Gastroesophageal sphincter (tissue), 3 donors: ENCODE data around the gene USP31.

Experiments
- CTCF ChIP-seq, 4 experiments: fragments of 200-600 bp in 2 of 4; fragments of 450-650 bp in 2 of 4; sonication (generic) in 1 of 4; IDR thresholded peaks; one replicate each; pipeline ENCODE4 v1.5.1; 2017 to 2019; ENCODE audit warnings: antibody characterized with exemption in 4 of 4, mild to moderate bottlenecking in 2 of 4, moderate library complexity in 2 of 4
- EP300 ChIP-seq: sonication (generic); formaldehyde crosslinking; IDR thresholded peaks from one replicate; pipeline ENCODE4 v1.6.1; 2017; ENCODE audit warnings: antibody characterized with exemption, mild to moderate bottlenecking
- POLR2A ChIP-seq, 2 donors: fragments of 450-650 bp; IDR thresholded peaks; one replicate each; pipeline ENCODE4 v1.6.1; 2017; ENCODE audit warnings: antibody characterized with exemption in 2 of 2, mild to moderate bottlenecking in 2 of 2, moderate library complexity in 1 of 2
- POLR2AphosphoS5 ChIP-seq: sonication (generic); formaldehyde crosslinking; IDR thresholded peaks from one replicate; pipeline ENCODE4 v1.6.1; 2017; ENCODE audit warnings: antibody characterized with exemption

- TF ChIP-seq POLR2A (IDR thresholded peaks at IDR 0.05) (no peak), EP300 (no peak), CTCF (IDR thresholded peaks at IDR 0.05) (no peak), POLR2AphosphoS5 (no peak)
Observed at GRCh38 chr16:23057013-23057596, 92.1 kb downstream of the USP31 start.
